GM21717 (cell line): ENCODE data around the gene KLHL29.
"Not testable (repeated sequence)": the region's sequence is repeated elsewhere in the genome, so short reads cannot be mapped to it uniquely, and the experiment has no call there.

Experiments
- ATAC-seq: cut with Tn5 transposase; IDR thresholded peaks from one replicate; pipeline ENCODE4 v1.9.1; 2021; ENCODE audit warnings: mild to moderate bottlenecking, moderate library complexity; ENCODE audit not compliant: unreplicated experiment

KLHL29 gene

DNA sequence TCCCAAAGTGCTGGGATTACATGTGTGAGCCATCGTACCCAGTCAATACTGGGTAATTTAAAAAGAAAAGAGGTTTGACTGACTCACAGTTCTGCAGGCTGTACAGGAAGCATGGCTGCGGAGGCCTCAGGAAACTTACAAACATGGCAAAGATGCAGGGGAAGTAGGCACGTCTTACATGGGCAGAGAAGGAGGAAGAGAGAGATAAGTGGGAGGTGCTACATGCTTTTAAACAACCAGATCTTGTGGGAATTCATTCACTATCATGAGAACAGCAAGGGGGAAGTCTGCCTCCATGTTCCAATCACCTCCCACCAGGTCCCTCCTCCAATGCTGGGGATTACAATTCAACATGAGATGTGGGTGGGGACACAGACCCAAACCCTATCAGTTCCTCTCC is 349.4 kb downstream of the KLHL29 start:
- no peak for ATAC-seq

DNA sequence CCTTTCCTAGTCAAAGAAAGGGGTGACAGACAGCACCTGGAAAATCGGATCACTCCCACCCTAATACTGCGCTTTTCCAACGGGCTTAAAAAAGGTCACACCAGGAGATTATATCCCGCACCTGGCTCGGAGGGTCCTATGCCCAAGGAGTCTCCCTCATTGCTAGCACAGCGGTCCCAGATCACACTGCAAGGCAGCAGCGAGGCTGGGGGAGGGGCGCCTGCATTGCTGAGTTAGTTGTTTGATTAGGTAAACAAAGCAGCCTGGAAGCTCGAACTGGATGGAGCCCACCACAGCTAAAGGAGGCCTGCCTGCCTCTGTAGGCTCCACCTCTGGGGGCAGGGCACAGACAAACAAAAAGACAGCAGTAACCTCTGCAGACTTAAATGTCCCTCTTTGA is 351.8 kb downstream of the KLHL29 start:
- not testable (repeated sequence) for ATAC-seq

GRCh38 chr2:23745068-23745725 is 360.2 kb downstream of the KLHL29 start:
- ATAC-seq: no peak

DNA sequence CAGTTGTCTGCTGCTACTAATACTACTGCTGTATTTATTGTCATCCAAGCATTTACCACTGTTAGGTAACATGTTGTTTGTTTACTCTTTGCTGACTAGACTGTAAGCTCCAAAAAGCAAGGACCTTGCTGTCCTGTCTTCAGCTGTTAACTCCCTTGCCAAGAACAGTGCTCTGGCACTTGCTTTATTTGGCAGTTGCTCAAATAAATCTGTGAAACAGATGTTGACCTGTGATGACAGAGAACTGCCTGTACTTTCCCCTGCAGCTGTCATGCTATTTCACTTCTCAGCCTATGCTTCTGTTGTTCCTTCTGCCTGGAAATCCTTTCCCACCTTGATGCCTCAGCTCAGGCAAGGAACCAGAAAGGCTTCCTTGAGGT is 360.7 kb downstream of the KLHL29 start:
- no peak for ATAC-seq

- ATAC-seq: no peak
Measured at GRCh38 chr2:23746141-23746863, 361.3 kb downstream of the KLHL29 start.

- no peak for ATAC-seq
Measured at GRCh38 chr2:23751747-23752265, 366.8 kb downstream of the KLHL29 start.

DNA sequence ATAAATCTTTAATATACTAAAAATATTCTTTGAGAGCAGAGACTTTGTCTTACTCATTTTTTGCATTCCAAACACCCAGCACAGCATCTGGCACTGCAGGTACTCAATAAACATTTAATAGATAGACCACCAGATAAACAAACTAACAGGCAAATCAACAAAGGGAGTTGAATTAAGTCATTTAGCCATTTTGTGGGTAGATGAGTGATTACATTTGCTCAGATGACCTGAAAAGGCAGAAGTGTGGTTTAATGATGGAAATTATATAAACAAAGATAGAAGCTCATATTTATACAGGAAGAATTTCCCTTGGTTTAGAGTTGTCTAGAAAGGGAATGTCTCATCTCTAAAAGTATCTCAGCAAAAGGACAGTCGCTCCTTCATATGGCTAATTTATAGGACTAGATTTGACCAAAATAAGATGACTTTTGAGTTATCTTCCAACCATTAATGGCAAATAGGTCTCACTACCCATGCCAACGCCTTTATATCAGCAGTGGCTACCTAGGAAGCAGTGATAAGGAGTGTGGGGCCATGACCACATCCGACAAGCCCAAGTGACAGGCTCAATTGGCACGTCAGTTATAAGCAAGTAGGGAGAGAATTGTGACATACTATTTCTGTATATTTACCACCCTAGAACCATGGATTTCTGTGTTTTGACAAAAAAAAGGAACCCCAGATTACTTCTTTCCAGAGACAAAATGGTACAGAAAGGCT is 368.5 kb downstream of the KLHL29 start:
- ATAC-seq: no peak

DNA sequence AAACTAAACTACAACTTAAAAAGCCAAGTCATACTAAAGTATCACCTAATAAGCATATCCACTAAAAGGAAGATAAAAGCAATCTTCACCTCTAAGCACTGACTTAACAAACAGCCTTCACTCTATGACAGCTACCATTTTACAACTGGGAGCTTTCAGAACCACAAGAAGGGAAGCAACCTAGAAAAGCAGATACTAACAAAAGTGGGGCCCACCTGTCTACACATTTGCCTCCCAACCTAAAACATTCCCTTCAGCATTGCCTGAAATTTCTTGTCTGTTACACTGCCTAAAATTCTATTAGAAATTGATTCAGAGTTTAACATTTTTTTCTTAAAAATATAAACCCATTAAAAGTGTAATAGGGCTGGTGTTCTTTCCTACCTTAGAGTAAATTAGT is 370.0 kb downstream of the KLHL29 start:
- ATAC-seq: no peak

- ATAC-seq: no peak
Measured at GRCh38 chr2:23756593-23757292, 371.8 kb downstream of the KLHL29 start.

DNA sequence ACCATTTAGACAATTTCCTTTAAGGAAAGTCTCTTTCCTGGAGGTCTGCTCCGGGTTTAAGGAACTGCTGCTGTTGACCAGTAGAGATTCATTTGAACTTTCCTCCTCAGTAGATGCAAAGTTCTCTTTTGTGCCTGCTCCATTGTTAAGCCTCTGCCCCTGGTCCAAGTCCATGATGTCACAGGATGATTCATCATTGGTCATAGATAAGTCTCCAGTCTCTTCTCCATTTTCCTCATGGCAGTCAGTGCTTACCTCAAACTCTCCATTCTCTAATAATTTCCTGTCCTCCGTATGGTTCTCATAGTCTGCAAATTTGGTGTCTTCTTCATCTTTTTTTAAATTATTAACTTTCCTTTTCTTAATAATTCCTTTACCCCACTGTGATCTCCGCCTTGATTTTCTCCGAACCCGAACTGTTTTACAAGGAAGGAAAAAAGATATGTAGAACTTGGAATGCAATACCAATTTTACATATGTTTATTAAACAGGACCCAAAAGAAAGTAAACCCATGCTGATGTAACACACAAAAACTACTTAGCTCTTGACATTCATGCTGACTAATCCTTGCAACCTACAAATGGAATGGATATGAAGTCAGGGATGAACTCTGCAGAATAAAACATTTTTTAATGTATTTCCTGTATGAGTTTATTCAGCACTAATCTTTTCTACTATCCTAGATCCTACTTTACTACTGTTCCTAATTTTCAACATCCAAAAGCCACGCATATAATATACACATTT is 372.9 kb downstream of the KLHL29 start:
- ATAC-seq: no peak
